Measurements from ENCODE around the gene RNF212. TPM values are rescaled to one million over a fixed set of nuclear protein-coding genes. Genes with fewer than 3 reads are reported as not detected.

RNF212 gene
- total and polyA plus RNA-seq, 2 experiments from 2014 or later = 2.5 to 6.0 TPM

- Histone ChIP-seq H3K27ac (no peak overlapping the region), H3F3A (ENCODE audit: insufficient read depth) (peaks cover 7% of the 10 kb centered on the region), H3K9me2 (ENCODE audit: insufficient read depth) (no peaks in the 10 kb centered on the region), H3K79me2 (ENCODE audit: insufficient read depth) (no peaks in the 10 kb centered on the region), H3K9me3 (ENCODE audit: low read depth) (no peaks in the 10 kb centered on the region), H3K27me3 (replicated peaks; ENCODE audit: insufficient read depth) (0 out of 2 replicates have a peak, but pooled peaks cover 7% of the 10 kb centered on the region), H3K4me2 (ENCODE audit: unreplicated experiment) (no peak overlapping the region), H3K4me3 (no peak overlapping the region), H4K20me1 (ENCODE audit: insufficient read depth) (no peaks in the 10 kb centered on the region), H2AFZ (no peak overlapping the region), H3K36me3 (ENCODE audit: low read depth) (no peaks in the 10 kb centered on the region), H3K9ac (no peak overlapping the region), H3K4me1 (ENCODE audit: insufficient read depth) (peaks cover 14% of the 10 kb centered on the region)
- 25 to 26% methylated on average over 12 to 13 of the region's 13 CpGs for WGBS, 2 experiments (ENCODE audit: low coverage in 1 of 2, low lambda C conversion rate in 2 of 2, missing lambda C conversion rate in 2 of 2)
- in situ Hi-C loops (cut with MboI) = no loop called here
- TF ChIP-seq EZH2 (IDR thresholded peaks at IDR 0.05; ENCODE audit: insufficient read depth, poor library complexity, severe bottlenecking) (no peak), EZH2phosphoT487 (IDR thresholded peaks at IDR 0.05; ENCODE audit: insufficient read depth, low read depth) (no peak)
- DNase-seq = no peak
Measured at GRCh38 chr4:1084796-1085403, 28.5 kb downstream of the RNF212 start.

- H3K4me2 ChIP-seq (ENCODE audit: unreplicated experiment) = no peak overlapping the region
- in situ Hi-C loops (cut with MboI) = no loop called here
- H3K9me3 ChIP-seq (ENCODE audit: low read depth) = no peaks in the 10 kb centered on the region
- no peak overlapping the region for H3K9ac ChIP-seq
- no peaks in the 10 kb centered on the region for H3K79me2 ChIP-seq (ENCODE audit: insufficient read depth)
- H3K4me3 ChIP-seq = no peak overlapping the region
- no peak for TF ChIP-seq EZH2phosphoT487 (IDR thresholded peaks at IDR 0.05; ENCODE audit: insufficient read depth, low read depth)
- no peak for TF ChIP-seq EZH2 (IDR thresholded peaks at IDR 0.05; ENCODE audit: insufficient read depth, poor library complexity, severe bottlenecking)
- no peak overlapping the region for H2AFZ ChIP-seq
- H3F3A ChIP-seq (ENCODE audit: insufficient read depth) = peaks cover 7% of the 10 kb centered on the region
- peaks cover 14% of the 10 kb centered on the region for H3K4me1 ChIP-seq (ENCODE audit: insufficient read depth)
- WGBS, 2 experiments (ENCODE audit: low coverage in 1 of 2, low lambda C conversion rate in 2 of 2, missing lambda C conversion rate in 2 of 2) = 75 to 83% methylated on average over 3 to 7 of the region's 7 CpGs
- DNase-seq = no peak
- no peaks in the 10 kb centered on the region for H3K36me3 ChIP-seq (ENCODE audit: low read depth)
- H3K9me2 ChIP-seq (ENCODE audit: insufficient read depth) = no peaks in the 10 kb centered on the region
- no peak overlapping the region for H3K27ac ChIP-seq
- 0 out of 2 replicates have a peak, but pooled peaks cover 7% of the 10 kb centered on the region for H3K27me3 ChIP-seq (replicated peaks; ENCODE audit: insufficient read depth)
- no peaks in the 10 kb centered on the region for H4K20me1 ChIP-seq (ENCODE audit: insufficient read depth)
Measured at GRCh38 chr4:1084394-1084793, 29.0 kb downstream of the RNF212 start.

DNA sequence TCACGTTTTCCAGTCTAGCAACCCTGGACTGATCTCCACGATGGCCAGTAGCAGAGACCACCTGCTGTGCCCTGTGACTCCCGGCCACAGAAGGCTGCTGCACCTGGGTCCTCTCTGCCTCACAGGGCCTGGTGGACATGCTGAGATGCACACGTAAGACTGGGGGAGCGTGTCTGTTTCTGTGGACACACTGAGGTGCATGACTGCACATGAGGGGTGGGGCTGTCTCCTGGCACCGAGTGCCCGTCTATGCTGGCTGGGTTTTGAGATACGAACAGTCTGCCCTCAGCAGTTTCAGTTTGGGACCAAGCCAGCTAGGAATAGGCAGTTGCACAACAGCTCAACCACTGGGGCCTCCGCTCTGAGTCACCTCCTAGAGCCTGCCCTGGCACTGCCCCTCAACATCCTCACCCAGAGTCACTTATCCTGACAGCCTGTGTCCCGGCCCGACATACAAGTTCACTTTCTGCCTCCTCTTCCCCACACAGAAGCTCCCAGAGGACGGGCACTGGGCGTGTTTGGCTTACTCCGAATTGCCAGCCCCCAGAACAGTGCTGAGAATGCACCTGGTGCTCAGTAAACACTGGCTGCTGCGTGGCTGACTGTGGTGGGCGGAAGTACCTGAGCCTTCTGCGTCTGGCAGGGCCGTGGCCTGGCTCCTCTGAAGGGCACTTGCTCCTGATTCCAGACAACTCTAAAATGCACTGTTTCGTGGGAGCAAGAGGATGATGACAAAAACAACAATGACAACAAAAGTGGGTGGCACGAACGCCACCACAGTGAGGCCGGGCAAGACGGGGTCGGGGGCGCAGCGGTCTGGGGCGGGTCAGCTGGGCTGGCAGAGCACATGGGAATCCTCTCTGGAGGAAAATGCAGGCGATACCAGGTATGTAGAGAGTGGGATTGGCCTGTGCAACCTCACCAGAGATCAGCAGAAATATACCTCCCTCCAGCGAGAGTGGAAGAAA lies 30.9 kb downstream of the RNF212 start:
- peaks cover 7% of the 10 kb centered on the region; the same call in 1 of the 2 replicates for H3K27me3 ChIP-seq (replicated peaks; ENCODE audit: insufficient read depth)
- TF ChIP-seq EZH2 (IDR thresholded peaks at IDR 0.05; ENCODE audit: insufficient read depth, poor library complexity, severe bottlenecking) (no peak), EZH2phosphoT487 (IDR thresholded peaks at IDR 0.05; ENCODE audit: insufficient read depth, low read depth) (no peak)
- H3K27ac ChIP-seq = peak overlapping the region; percentile 43
- no peaks in the 10 kb centered on the region for H3K9me3 ChIP-seq (ENCODE audit: low read depth)
- no peaks in the 10 kb centered on the region for H3K79me2 ChIP-seq (ENCODE audit: insufficient read depth)
- H3K9ac ChIP-seq = peak overlapping the region; percentile 32
- DNase-seq = peak; percentile 97
- no peak overlapping the region for H3K4me3 ChIP-seq
- 44 to 45% methylated on average over 29 of the region's 29 CpGs for WGBS, 2 experiments (ENCODE audit: low coverage in 1 of 2, low lambda C conversion rate in 2 of 2, missing lambda C conversion rate in 2 of 2)
- peaks cover 7% of the 10 kb centered on the region for H3F3A ChIP-seq (ENCODE audit: insufficient read depth)
- no peaks in the 10 kb centered on the region for H3K36me3 ChIP-seq (ENCODE audit: low read depth)
- no peaks in the 10 kb centered on the region for H4K20me1 ChIP-seq (ENCODE audit: insufficient read depth)
- in situ Hi-C loops (cut with MboI) = no loop called here
- peaks cover 14% of the 10 kb centered on the region for H3K4me1 ChIP-seq (ENCODE audit: insufficient read depth)
- H3K4me2 ChIP-seq (ENCODE audit: unreplicated experiment) = peak overlapping the region; percentile 62
- no peaks in the 10 kb centered on the region for H3K9me2 ChIP-seq (ENCODE audit: insufficient read depth)
- H2AFZ ChIP-seq = 0 out of 2 replicates have a peak overlapping the region, but pooled peaks have one; percentile 45

- no peaks in the 10 kb centered on the region for H3K9me3 ChIP-seq (ENCODE audit: low read depth)
- 72 to 73% methylated on average over 8 of the region's 8 CpGs for WGBS, 2 experiments (ENCODE audit: low coverage in 1 of 2, low lambda C conversion rate in 2 of 2, missing lambda C conversion rate in 2 of 2)
- TF ChIP-seq EZH2phosphoT487 (IDR thresholded peaks at IDR 0.05; ENCODE audit: insufficient read depth, low read depth) = no peak
- no peak for TF ChIP-seq EZH2 (IDR thresholded peaks at IDR 0.05; ENCODE audit: insufficient read depth, poor library complexity, severe bottlenecking)
- H3K4me1 ChIP-seq (ENCODE audit: insufficient read depth) = peaks cover 14% of the 10 kb centered on the region
- H3K4me2 ChIP-seq (ENCODE audit: unreplicated experiment) = peak overlapping the region; percentile 53
- H4K20me1 ChIP-seq (ENCODE audit: insufficient read depth) = no peaks in the 10 kb centered on the region
- H3K27ac ChIP-seq = peak overlapping the region; percentile 43
- H2AFZ ChIP-seq = no peak overlapping the region
- H3K36me3 ChIP-seq (ENCODE audit: low read depth) = no peaks in the 10 kb centered on the region
- peak overlapping the region; percentile 32 for H3K9ac ChIP-seq
- in situ Hi-C loops (cut with MboI) = no loop called here
- H3K4me3 ChIP-seq = no peak overlapping the region
- peaks cover 7% of the 10 kb centered on the region for H3F3A ChIP-seq (ENCODE audit: insufficient read depth)
- DNase-seq = peak; percentile 79
- H3K79me2 ChIP-seq (ENCODE audit: insufficient read depth) = no peaks in the 10 kb centered on the region
- no peaks in the 10 kb centered on the region for H3K9me2 ChIP-seq (ENCODE audit: insufficient read depth)
- peaks cover 7% of the 10 kb centered on the region; the same call in 1 of the 2 replicates for H3K27me3 ChIP-seq (replicated peaks; ENCODE audit: insufficient read depth)
Measured at GRCh38 chr4:1081689-1082040, 31.7 kb downstream of the RNF212 start.

Measured in GM23248 (cell line).